HG03565 (cell line): Measurements from ENCODE around the gene SSR4.
"Not testable (repeated sequence)": the region's sequence is repeated elsewhere in the genome, so short reads cannot be mapped to it uniquely, and the experiment has no call there.

Experiments
- ATAC-seq: cut with Tn5 transposase; IDR thresholded peaks from one replicate; pipeline ENCODE4 v1.9.1; 2021; ENCODE audit warnings: mild to moderate bottlenecking, moderate library complexity; ENCODE audit not compliant: unreplicated experiment

The SSR4 gene

GRCh38 chrX:153803211-153804099, 9.0 kb downstream of the SSR4 start:
- ATAC-seq = no peak

- no peak for ATAC-seq
Observed at GRCh38 chrX:153804100-153804595, 9.7 kb downstream of the SSR4 start.

GRCh38 chrX:153804621-153805020, 10.2 kb downstream of the SSR4 start:
- ATAC-seq = no peak

DNA sequence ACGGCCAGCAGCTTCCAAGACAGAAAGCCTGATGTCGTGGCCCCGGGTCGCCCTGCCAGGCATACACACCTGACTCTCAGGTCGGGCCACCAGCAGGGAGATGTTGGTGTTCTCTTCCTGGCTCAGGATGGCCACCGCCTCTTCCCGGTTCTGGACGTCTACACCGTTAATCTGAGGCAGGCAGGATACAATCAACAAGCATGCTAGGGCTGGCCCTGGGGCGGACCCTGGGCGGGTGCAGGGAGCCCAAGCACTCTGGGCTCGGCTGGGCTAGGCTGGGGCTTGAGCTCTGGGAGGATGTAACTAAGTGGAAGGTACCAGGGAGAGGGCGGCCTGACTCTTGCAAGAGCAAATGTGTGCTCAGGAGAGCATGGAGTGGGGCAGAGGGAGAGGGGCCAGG, 11.0 kb downstream of the SSR4 start:
- ATAC-seq = no peak

DNA sequence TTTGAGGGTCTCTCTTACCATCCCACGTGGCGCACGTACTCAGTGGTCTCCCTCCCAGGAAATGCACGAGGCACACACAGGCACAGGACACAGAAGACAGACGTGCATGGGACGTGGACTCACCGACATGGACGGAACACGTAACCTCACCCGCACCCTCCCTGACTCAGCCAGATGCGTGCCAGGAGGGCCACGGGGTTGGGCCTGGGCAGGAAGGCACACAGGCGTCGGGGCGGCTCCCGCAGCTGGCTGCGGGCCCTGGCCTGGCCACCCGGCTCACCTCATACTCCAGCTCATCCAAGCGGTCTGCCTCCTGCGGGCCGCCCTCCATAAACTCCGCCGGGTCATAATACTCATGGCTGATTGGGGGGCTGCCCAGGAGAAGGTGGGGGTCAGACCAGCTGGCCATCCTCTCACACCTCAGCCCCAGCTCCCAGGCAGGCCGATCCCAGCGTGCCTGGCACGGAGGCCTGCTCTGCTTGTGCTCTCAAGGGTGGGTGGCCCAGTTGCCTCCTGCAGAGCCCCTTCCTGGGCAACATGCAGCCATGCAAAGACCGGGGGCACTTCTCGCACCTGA, 12.6 kb downstream of the SSR4 start:
- no peak for ATAC-seq

DNA sequence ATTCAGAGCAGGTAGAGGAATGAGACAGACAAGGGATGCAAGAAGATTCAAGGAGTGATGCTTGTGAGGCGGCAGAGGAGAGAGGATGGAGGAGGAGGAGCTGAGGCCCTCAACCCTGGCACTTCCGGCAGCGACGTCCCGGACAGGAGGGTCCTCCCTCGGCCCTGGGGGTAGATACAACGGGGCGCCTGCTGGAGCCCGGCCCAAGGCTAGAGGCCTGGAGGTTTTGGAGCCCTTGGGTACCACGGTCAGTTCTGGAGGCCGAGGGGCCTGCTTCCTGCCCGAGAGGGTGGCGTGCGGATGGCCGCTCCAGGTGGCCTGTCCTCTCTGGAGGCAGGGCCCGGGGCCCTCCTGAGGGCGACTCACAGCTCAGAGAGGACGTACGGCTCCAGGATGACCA, 13.5 kb downstream of the SSR4 start:
- ATAC-seq = no peak

GRCh38 chrX:153812220-153812619, 17.8 kb downstream of the SSR4 start:
- no peak for ATAC-seq

DNA sequence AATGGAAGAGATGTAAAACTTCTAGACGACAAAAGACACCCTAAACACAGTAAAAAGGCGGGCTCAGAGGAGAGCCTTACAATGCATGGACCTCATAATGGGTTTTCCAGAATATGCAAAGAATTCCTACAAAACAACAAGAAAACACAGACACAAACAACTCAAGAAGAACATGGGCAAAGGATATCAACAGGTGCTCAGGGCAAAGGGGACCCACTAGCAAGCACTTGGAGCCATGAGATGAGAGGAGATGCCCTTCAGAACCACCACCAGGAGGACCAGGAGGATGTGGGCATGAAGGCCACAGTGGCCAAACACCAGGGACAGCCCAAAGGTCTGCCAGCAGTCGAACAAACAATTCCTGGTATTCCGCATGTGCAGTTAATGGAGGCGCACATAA, 18.7 kb downstream of the SSR4 start:
- no peak for ATAC-seq

DNA sequence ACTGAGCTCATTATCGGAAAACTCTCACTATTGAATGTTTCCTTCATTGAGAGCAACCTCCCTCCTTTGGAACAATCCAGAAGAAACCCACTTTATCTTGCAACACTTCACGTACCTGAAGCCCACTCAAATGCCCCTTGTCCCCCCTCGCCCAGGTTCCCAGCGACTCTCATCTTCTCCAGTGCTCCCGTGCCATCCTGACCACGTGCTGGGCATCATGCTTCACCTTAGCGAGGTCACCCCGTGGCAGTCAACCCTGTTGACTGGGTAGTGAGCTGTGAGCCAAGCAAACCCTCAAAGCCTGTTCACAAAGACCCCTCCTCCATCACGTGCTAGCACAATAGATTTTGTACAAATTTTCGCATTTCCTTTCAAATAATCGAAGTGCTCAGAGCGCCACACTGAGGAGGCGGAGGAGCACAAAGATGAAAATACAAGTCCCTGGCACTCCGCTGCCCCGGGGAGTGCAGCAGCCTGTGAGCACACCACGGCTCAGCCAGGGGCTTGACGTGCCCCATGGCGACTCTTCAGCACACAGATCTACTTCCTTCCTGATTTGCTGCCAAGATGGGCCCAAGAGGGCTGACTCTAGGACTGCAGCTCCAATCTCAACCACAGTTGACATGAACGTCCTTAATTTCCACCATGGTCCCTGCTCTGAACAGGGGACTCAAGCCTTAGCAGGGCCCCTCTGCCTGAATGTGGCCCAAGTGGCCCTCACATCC, 20.3 kb downstream of the SSR4 start:
- no peak for ATAC-seq

DNA sequence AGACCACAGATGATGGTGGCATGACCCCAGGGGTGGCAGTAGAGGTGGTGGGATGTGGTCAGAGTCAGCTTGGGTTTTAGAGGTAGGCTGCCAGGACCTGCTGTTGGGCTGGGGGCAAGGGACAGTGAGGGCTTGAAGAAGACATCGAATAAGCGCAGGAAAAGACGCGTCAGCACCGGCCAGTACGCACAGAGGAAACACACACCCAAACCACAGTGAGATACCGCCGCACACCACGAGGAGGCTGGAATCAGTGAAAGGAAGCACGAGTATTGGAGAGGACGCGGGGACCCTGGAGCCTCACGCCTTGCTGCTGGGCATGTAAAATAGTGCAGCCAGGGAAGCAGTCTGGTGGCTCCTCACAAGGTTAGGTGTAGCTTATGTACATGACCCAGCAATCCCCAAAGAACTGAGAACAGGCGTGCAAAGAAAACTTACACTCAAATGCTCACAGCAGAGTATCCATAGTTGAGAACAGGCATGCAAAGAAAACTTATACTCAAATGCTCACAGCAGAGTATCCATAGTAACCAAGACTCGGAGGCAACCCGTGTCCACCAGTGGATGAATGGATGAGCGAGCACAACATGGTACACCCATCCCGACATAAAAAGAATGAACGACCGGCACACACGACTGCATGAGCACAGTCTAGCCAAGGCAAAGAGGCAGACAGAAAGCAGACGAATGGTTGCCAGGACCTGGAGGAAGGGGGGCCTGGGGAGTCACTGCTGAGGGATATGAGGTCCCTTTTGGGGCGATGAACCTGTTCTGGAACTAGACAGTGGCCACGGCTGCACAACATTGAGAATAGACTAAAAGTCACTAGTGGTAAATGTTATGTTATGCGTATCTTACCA, 22.6 kb downstream of the SSR4 start:
- ATAC-seq = no peak

DNA sequence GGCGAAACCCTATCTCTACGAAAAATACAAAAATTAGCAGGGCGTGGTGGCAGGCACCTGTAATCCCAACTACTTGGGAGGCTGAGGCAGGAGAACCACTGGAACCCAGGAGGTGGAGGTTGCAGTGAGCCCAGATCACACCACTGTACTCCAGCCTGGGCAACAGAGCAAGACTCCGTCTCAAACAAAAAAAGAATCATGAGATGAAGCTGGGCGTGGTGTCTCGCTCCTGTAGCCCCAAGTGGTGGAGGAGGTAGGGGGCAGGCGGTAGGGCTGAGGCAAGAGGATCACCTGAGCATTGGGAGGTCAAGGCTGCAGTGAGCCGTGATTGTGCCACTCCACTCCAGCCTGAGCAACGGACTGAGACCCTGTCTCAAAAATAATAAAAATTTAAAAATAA, 23.6 kb downstream of the SSR4 start:
- ATAC-seq = not testable (repeated sequence)

DNA sequence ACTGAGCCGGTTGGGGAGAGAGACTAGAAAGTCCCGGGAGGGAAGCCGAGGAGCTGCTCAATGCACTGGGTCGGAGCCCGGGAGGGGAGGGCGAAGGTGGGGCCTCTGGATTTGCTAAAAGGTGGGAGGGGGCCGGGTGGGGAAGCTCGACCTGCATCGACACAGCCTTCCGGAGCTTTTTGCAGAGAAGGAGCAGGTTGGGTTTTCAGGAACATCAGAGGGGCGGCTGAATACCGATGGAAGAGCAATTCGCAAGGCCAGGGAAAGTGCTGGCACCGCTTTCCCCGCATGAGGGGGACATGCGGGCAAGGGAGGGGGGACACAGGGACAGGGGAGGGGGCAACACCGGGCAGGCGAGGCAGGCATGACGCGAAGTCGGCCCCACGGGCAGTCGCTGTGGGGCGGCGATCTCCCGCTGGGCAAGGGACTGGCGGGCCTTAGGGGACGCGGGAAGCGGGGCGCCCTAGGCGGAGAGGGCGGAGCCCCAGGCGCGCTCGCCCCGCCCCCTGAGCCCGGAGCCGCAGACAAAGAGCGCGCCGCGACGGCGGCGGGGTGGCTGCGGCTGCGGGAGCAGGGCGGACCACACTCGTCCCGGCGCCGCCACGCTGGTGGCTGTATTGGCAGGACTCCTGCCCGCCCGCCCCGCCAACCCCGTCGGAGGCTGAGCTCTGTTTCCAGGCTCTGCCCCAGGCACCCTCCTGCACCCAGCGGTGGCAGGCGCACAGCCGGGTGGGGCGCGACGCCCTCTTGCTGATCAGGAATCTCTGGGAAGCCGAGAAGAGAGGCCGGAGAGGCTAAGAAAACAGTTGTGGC, 24.3 kb downstream of the SSR4 start:
- ATAC-seq = no peak

DNA sequence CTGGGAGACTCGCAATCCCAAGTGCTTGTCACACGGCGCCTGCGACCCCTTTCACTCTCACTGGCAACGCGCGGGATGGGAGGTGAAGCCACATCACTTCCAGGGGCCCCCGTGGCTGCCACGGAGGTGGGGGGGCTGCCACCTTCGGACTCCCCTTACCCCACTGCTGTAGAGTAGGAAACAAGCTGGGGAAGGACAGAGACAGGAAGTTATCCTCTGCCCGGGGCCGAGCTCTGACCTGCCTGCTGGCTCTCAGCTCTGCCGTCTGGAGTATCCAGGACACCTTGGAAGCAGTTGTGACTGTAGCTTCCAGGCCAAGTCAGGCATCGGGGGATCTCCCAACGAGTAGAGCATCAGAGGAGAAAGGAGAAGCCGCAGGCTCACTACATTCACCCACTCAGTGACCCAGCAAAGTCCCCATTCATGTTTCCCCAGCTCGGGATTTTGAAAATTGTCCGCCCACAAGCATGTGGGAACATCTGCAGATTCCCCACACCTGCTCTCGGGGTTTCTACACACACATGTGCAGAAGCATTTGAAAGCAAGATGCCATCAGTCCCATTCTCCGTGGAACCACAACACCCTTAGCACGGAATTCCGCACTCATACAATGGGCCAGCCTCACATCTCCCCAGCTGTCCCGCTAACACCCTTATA, 25.0 kb downstream of the SSR4 start:
- no peak for ATAC-seq

- ATAC-seq = no peak
Observed at GRCh38 chrX:153820601-153821000, 26.1 kb downstream of the SSR4 start.

GRCh38 chrX:153821066-153821465, 26.6 kb downstream of the SSR4 start:
- ATAC-seq = no peak

- no peak for ATAC-seq
Observed at GRCh38 chrX:153824348-153824747, 29.9 kb downstream of the SSR4 start.

DNA sequence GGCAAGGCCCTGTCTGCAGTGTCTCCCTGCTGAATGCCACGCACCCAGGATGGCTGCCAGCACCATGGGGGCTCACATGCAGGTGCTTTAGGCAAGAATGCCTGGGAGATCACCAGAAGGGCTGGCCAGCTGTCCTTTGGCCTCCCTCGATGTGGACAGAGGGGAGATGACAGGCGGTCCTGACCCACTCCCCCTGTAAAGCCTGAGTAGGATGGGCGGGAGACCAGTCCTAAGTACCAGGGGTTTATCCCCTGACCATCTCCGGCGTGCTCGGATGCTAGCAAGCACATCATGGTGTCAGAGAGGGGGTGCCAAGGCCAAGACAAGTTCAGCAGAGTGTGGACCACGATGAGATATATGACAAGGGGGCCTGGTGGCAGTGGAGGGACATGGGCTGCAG, 30.6 kb downstream of the SSR4 start:
- no peak for ATAC-seq

DNA sequence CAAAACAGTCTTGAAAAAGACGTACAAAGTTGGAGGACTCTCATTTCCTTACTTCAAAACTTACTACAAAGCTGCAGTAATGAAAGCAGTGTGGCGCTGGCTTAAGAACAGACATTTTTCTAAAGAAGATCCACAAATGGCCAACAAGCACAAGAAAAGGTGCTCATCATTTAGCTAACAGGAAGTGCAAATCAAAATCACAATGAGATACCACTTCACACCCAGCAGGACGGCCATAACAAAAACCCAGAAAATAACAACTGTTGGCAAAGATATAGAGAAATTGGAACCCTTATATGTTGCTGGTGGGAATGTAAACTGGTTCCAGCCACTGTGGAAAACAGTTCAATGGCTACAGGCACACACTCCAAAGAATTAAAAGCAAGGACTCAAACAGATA, 32.5 kb downstream of the SSR4 start:
- ATAC-seq = no peak

GRCh38 chrX:153827903-153828302, 33.4 kb downstream of the SSR4 start:
- ATAC-seq = no peak
